DOHH2 (cell line): ENCODE data around the gene TOX3.

Source experiments
- CTCF ChIP-seq: fragments of 200-600 bp; sonication (generic); IDR thresholded peaks from one replicate; pipeline ENCODE4 v1.5.1; 2014; ENCODE audit warnings: antibody characterized with exemption, mild to moderate bottlenecking, low read depth, low read length; ENCODE audit not compliant: poor library complexity, severe bottlenecking
- EZH2phosphoT487 ChIP-seq: fragments of 200-600 bp; sonication (generic); IDR thresholded peaks from 2 replicates; pipeline ENCODE4 v1.6.1; 2017; ENCODE audit warnings: borderline replicate concordance, mild to moderate bottlenecking, antibody characterized with exemption, low read length, moderate library complexity, mixed read lengths

GRCh38 chr16:52545898-52546266 is 1.1 kb downstream of the TOX3 start:
- no peak for TF ChIP-seq CTCF
- TF ChIP-seq EZH2phosphoT487, result no peak
